ENCODE results near the gene METTL8.

DNA sequence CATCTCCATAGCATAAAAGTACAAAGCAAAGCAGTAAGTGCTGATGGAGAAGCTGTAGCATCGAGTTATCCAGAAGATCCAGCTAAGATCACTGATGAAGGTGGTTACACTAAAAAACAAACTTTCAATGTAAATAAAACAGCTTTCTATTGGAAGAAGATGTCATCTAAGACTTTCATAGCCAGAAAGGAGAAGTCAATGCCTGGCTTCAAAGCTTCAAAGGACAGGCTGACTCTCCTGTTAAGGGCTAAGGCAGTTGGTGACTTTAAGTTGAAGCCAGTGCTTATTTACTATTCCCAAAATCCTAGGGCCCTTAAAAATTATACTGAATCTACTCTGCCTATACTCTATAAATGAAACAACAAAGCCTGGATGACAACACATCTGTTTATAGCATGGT, 44.0 kb downstream of the METTL8 start:
- TF ChIP-seq, protein P1, sequence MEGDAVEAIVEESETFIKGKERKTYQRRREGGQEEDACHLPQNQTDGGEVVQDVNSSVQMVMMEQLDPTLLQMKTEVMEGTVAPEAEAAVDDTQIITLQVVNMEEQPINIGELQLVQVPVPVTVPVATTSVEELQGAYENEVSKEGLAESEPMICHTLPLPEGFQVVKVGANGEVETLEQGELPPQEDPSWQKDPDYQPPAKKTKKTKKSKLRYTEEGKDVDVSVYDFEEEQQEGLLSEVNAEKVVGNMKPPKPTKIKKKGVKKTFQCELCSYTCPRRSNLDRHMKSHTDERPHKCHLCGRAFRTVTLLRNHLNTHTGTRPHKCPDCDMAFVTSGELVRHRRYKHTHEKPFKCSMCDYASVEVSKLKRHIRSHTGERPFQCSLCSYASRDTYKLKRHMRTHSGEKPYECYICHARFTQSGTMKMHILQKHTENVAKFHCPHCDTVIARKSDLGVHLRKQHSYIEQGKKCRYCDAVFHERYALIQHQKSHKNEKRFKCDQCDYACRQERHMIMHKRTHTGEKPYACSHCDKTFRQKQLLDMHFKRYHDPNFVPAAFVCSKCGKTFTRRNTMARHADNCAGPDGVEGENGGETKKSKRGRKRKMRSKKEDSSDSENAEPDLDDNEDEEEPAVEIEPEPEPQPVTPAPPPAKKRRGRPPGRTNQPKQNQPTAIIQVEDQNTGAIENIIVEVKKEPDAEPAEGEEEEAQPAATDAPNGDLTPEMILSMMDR (IDR thresholded peaks at IDR 0.05): no peak
- TF ChIP-seq, protein P2, sequence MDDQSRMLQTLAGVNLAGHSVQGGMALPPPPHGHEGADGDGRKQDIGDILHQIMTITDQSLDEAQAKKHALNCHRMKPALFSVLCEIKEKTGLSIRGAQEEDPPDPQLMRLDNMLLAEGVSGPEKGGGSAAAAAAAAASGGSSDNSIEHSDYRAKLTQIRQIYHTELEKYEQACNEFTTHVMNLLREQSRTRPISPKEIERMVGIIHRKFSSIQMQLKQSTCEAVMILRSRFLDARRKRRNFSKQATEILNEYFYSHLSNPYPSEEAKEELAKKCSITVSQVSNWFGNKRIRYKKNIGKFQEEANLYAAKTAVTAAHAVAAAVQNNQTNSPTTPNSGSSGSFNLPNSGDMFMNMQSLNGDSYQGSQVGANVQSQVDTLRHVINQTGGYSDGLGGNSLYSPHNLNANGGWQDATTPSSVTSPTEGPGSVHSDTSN (IDR thresholded peaks at IDR 0.05): no peak
- no peak for TF ChIP-seq FOSB (CRISPR knock-in tag; IDR thresholded peaks at IDR 0.05)
- TF ChIP-seq, protein P3, sequence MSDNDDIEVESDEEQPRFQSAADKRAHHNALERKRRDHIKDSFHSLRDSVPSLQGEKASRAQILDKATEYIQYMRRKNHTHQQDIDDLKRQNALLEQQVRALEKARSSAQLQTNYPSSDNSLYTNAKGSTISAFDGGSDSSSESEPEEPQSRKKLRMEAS (IDR thresholded peaks at IDR 0.05): no peak
- TF ChIP-seq POLR2A (IDR thresholded peaks at IDR 0.05; ENCODE audit: low read length): no peak

Measured in A549 (cell line).